ENCODE measurements around the gene ZNF791.
"Not testable (repeated sequence)": the region's sequence is repeated elsewhere in the genome, so short reads cannot be mapped to it uniquely, and the experiment has no call there.

ZNF791 gene

GRCh38 chr19:12636631-12637030 is 25.9 kb downstream of the ZNF791 start:
- no peak for DNase-seq

GRCh38 chr19:12638611-12639182 is 28.0 kb downstream of the ZNF791 start:
- DNase-seq = no peak

GRCh38 chr19:12639901-12640613 is 29.3 kb downstream of the ZNF791 start:
- no peak for DNase-seq

GRCh38 chr19:12641456-12641855 is 30.7 kb downstream of the ZNF791 start:
- DNase-seq = no peak

- no peak for DNase-seq
Observed at GRCh38 chr19:12642506-12642905, 31.8 kb downstream of the ZNF791 start.

GRCh38 chr19:12643716-12644115 is 33.0 kb downstream of the ZNF791 start:
- DNase-seq = not testable (repeated sequence)

- no peak for DNase-seq
Observed at GRCh38 chr19:12646551-12646950, 35.8 kb downstream of the ZNF791 start.

GRCh38 chr19:12647047-12647446 is 36.3 kb downstream of the ZNF791 start:
- DNase-seq = no peak

- no peak for DNase-seq
Observed at GRCh38 chr19:12647490-12648071, 36.9 kb downstream of the ZNF791 start.

- DNase-seq = no peak
Observed at GRCh38 chr19:12648088-12648487, 37.4 kb downstream of the ZNF791 start.

GRCh38 chr19:12649941-12650340 is 39.2 kb downstream of the ZNF791 start:
- no peak for DNase-seq

- no peak for DNase-seq
Observed at GRCh38 chr19:12652219-12652618, 41.5 kb downstream of the ZNF791 start.

- no peak for DNase-seq
Observed at GRCh38 chr19:12655546-12655945, 44.8 kb downstream of the ZNF791 start.

- DNase-seq = no peak
Observed at GRCh38 chr19:12656899-12657571, 46.3 kb downstream of the ZNF791 start.

GRCh38 chr19:12657966-12658365 is 47.2 kb downstream of the ZNF791 start:
- DNase-seq = no peak

- DNase-seq = no peak
Observed at GRCh38 chr19:12660980-12661379, 50.3 kb downstream of the ZNF791 start.

GRCh38 chr19:12664406-12665280 is 53.9 kb downstream of the ZNF791 start:
- DNase-seq = no peak

- DNase-seq = no peak
Observed at GRCh38 chr19:12665281-12665573, 54.5 kb downstream of the ZNF791 start.

GRCh38 chr19:12665671-12666264 is 55.0 kb downstream of the ZNF791 start:
- DNase-seq = no peak

- DNase-seq = peak; percentile 63
Observed at GRCh38 chr19:12666265-12667048, 55.7 kb downstream of the ZNF791 start, which contains the start of the genes MAN2B1 and WDR83. Gene MAN2B1 (minus strand): TSS chr19:12666742. CDS start chr19:12666701, 41 bp downstream. Gene WDR83 (plus strand): TSS chr19:12666807. CDS start chr19:12669791, 2,984 bp downstream.

GRCh38 chr19:12667731-12668302 is 57.1 kb downstream of the ZNF791 start:
- DNase-seq = no peak
